ENCODE data around the gene PRR27. TPM values are rescaled to one million over a fixed set of nuclear protein-coding genes. Genes with fewer than 3 reads are reported as not detected.

PRR27 gene
- not detected in 5 replicates for total RNA-seq (2022; extraction: Qiagen RNA extraction; ENCODE audit: low read depth)

DNA sequence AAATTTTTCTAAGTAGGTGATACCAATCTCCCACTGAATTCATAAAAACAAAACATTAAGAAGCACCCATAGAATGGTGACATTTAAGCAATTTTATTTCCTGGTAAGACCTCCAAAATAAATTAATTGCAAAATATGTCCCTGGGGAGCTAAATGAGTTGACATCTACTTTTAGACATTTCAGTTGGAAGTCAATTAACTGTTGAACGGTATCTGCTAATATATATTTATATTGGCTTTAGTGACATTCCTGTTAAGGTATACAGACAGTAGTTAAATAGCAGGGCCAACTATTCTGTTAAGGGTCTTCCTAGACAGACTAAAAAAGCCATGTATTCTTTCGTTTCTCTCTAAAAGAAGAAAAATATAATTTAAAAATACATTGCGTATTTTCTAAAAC, at the start of gene PRR27:
PRR27 (plus strand) TSS at position 301 of the 400 bp plus-strand sequence. CDS start 139 bp downstream, outside the sequence.

DNA sequence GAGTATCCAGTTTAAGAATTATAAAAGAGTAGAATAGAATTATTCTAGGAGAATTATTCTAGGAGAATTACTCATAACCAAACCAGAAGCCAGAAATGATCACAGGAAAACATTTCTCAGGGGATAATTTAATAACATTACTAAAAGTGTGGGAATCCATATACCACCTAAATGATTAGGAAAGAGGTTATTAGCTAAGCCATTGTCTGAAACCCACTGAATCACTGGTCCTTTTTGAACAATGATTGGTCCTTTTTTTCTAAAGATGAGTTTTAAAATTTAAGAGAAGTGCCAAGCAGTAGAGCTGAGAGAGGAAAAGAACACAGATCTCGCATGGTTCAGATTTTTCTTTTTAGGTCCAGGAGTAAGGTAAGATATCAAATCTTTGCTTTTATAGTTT, 41.4 kb downstream of the PRR27 start, which contains the start of gene ODAM:
ODAM (plus strand) TSS at position 301 of the 400 bp plus-strand sequence. CDS start 819 bp downstream, outside the sequence.

Other genes with a start within 250 kb of the PRR27 start
- gene CSN1S1, start 223.2 kb upstream of the PRR27 start, total RNA-seq (2022; extraction: Qiagen RNA extraction; ENCODE audit: low read depth), result not detected in 5 replicates
- not detected in 5 replicates for gene CSN2, start 188.5 kb upstream of the PRR27 start, total RNA-seq (2022; extraction: Qiagen RNA extraction; ENCODE audit: low read depth)
- not detected in 5 replicates for gene STATH, start 158.3 kb upstream of the PRR27 start, total RNA-seq (2022; extraction: Qiagen RNA extraction; ENCODE audit: low read depth)
- not detected in 5 replicates for gene HTN3, start 125.8 kb upstream of the PRR27 start, total RNA-seq (2022; extraction: Qiagen RNA extraction; ENCODE audit: low read depth)
- not detected in 5 replicates for gene HTN1, start 103.8 kb upstream of the PRR27 start, total RNA-seq (2022; extraction: Qiagen RNA extraction; ENCODE audit: low read depth)
- not detected in 5 replicates for gene ODAM, start 41.5 kb downstream of the PRR27 start, total RNA-seq (2022; extraction: Qiagen RNA extraction; ENCODE audit: low read depth)
- not detected in 5 replicates for gene FDCSP, start 71.9 kb downstream of the PRR27 start, total RNA-seq (2022; extraction: Qiagen RNA extraction; ENCODE audit: low read depth)
- gene CSN3, start 88.4 kb downstream of the PRR27 start, total RNA-seq (2022; extraction: Qiagen RNA extraction; ENCODE audit: low read depth), result not detected in 5 replicates
- gene CABS1, start 180.7 kb downstream of the PRR27 start, total RNA-seq (2022; extraction: Qiagen RNA extraction; ENCODE audit: low read depth), result not detected in 5 replicates
- not detected in 5 replicates for gene SMR3A, start 206.5 kb downstream of the PRR27 start, total RNA-seq (2022; extraction: Qiagen RNA extraction; ENCODE audit: low read depth)
- not detected in 5 replicates for gene SMR3B, start 228.9 kb downstream of the PRR27 start, total RNA-seq (2022; extraction: Qiagen RNA extraction; ENCODE audit: low read depth)
- gene OPRPN, start 243.7 kb downstream of the PRR27 start, total RNA-seq (2022; extraction: Qiagen RNA extraction; ENCODE audit: low read depth), result not detected in 5 replicates

Measured in A549 treated with DMSO at 1 μM for 4 hours (cell line).